Measurements from ENCODE around the gene MED12L.
"Not testable (repeated sequence)": the region's sequence is repeated elsewhere in the genome, so short reads cannot be mapped to it uniquely, and the experiment has no call there.

Gene MED12L

DNA sequence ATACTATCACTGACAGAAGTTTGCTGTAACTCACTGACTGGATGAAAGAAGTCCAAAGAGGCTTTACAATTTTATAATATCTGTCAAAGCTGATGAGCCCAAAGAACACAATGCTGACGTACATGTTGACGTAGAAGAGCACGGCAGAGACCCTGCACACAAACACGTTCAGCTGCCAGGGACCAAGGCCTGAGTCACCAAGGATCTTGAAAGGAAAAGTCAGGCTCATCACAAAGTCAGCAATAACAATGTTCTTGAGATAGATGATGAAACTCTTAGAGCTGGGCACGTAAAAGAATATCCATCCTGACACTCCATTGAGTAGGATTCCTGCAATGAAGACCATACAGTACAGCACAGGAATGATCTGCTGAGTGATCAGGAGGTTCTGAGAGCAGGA is 128.4 kb downstream of the MED12L start:
- no peak for DNase-seq (ENCODE audit: low read depth in 2 of 2)

GRCh38 chr3:151214459-151214858 is 129.0 kb downstream of the MED12L start:
- DNase-seq (ENCODE audit: low read depth in 2 of 2) = no peak

GRCh38 chr3:151216641-151217607 is 131.5 kb downstream of the MED12L start:
- no peak for DNase-seq (ENCODE audit: low read depth in 2 of 2)

- no peak for DNase-seq (ENCODE audit: low read depth in 2 of 2)
Measured at GRCh38 chr3:151218136-151218535, 132.7 kb downstream of the MED12L start.

DNA sequence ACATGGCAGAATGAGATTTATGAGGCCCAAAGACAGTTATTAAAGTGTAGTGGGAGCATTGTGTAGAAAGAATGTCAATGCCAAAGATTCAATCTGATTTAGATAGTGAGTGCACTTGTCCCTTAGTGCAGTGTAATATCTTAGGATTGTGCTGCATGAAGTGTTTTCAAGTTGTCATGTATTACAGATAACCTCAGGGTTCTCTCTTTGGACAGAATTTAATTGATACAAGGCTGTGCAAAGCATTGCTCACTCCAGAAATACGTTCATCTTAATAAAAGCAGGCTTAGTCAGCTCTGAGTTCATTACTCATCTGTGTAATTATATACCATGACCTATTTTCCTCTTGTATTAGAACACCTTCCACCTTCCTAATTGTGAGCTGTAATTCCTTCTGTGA is 133.6 kb downstream of the MED12L start:
- DNase-seq (ENCODE audit: low read depth in 2 of 2) = no peak

- no peak for DNase-seq (ENCODE audit: low read depth in 2 of 2)
Measured at GRCh38 chr3:151224268-151224866, 138.9 kb downstream of the MED12L start.

GRCh38 chr3:151225040-151225975 is 139.8 kb downstream of the MED12L start:
- no peak for DNase-seq (ENCODE audit: low read depth in 2 of 2)

DNA sequence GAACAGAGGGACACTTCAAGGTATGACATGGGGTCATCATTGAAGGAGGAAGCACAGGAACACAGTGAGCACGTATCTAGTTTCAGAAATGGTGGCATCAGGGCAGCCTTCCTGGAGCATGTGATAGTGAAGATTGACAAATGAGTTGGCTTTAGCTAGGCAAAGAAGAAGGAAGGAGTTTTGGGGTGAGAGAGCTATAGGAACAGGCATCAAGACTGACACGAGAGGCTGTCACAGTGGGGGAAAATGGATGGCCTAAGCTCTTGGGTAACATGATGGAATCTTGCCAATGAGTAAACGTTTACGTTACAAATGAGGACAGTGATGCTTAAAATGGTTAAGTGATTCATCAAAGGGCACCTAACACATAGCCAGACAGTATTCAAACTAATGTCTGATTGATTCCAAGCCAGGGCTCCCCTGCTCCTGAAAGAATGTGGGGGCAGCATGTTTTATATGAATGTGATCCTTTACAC is 140.7 kb downstream of the MED12L start:
- DNase-seq (ENCODE audit: low read depth in 2 of 2) = no peak

DNA sequence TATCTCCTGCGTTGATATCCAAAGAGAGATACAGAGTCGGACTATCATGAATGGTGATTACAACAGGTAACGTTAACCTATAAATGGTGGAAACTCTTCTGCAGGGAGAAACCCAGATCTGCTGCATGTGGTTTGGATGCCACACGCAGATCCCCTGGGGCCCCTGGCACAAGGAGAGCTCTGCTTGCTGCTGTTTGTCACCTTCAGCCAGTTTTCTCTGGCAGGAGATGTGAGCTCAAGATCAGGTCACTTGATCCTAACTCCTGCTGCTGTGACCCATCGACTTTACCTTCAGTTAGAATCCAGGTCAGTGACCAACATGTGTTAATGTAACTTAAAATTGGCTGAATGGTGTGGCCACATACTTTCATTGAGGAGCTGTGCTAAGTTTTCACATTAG is 141.4 kb downstream of the MED12L start:
- DNase-seq (ENCODE audit: low read depth in 2 of 2) = no peak

GRCh38 chr3:151227266-151227806 is 141.9 kb downstream of the MED12L start:
- no peak for DNase-seq (ENCODE audit: low read depth in 2 of 2)

- peak; percentile 62 to 73 for DNase-seq (ENCODE audit: low read depth in 2 of 2)
Measured at GRCh38 chr3:151227807-151228665, 142.6 kb downstream of the MED12L start.

- no peak for DNase-seq (ENCODE audit: low read depth in 2 of 2)
Measured at GRCh38 chr3:151228666-151229040, 143.2 kb downstream of the MED12L start.

GRCh38 chr3:151230646-151231045 is 145.2 kb downstream of the MED12L start:
- DNase-seq (ENCODE audit: low read depth in 2 of 2) = no peak

DNA sequence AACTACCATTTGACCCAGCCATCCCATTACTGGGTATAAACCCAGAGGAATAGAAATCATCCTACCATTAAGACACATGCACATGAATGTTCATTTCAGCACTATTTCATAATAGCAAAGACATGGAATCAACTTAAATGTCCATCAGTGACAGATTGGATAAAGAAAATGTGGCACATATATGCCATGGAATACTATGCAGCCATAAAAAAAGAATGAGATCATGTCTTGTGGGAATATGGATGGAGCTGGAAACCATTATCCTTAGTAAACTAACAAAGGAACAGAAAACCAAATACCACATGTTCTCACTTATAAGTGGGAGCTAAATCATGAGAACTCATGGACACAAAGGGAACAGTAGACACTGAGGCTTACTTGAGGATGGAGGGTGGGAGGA is 146.9 kb downstream of the MED12L start:
- not testable (repeated sequence) for DNase-seq (ENCODE audit: low read depth in 2 of 2)

- DNase-seq (ENCODE audit: low read depth in 2 of 2) = no peak
Measured at GRCh38 chr3:151232991-151233390, 147.5 kb downstream of the MED12L start.

DNA sequence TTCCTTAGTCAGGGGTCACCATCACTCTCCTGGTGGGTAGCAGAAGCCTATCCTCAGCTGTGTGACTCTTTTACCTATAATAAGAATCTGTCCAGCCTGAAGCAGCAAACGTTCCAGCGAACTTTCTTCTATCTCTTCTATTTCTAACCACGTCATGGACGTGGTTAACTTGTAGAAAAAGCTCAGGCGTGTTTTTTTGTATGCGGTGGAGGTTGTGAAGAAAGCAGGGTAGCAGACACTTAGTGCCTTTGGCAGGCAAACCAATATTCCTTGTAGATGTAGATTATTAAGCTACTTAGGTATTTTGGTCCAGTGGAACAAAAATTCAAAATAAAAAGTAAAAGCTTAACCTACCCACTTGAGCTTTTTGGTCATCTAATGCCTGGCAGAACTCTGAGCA is 149.4 kb downstream of the MED12L start:
- DNase-seq (ENCODE audit: low read depth in 2 of 2) = no peak

- DNase-seq (ENCODE audit: low read depth in 2 of 2) = no peak
Measured at GRCh38 chr3:151236316-151236715, 150.9 kb downstream of the MED12L start.

DNA sequence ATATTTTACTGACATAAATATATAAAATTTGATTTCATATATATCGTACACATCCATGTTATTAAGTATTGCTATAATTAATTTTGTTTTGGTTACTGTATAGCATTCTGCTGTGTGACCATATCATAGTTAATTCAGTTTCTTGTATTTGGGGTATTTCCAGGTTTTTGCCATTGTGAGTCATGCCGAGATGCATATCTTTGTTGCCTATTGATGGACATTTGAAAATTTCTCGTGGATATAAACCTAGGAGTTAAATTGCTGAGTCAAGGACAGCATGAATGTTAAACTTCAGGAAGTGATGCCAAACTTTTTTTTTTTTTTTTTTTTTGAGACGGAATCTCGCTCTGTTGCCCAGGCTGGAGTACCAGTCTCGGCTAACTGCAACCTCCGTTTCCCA is 151.3 kb downstream of the MED12L start:
- DNase-seq (ENCODE audit: low read depth in 2 of 2) = no peak

DNA sequence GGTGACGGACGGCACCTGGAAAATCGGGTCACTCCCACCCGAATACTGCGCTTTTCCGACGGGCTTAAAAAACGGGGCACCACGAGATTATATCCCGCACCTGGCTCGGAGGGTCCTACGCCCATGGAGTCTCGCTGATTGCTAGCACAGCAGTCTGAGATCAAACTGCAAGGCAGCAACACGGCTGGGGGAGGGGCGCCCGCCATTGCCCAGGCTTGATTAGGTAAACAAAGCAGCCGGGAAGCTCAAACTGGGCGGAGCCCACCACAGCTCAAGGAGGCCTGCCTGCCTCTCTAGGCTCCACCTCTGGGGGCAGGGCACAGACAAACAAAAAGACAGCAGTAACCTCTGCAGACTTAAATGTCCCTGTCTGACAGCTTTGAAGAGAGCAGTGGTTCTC is 156.5 kb downstream of the MED12L start:
- not testable (repeated sequence) for DNase-seq (ENCODE audit: low read depth in 2 of 2)

- no peak for DNase-seq (ENCODE audit: low read depth in 2 of 2)
Measured at GRCh38 chr3:151248772-151249337, 163.4 kb downstream of the MED12L start.

Data from stimulated activated CD4-positive, alpha-beta T cell treated with anti-CD3 and anti-CD28 coated beads, Interleukin-12 subunit alpha, Interleukin-12 subunit beta, amount 100 ng/mL, for 24 hours (primary cell).